Spleen (tissue), 11 donors: ENCODE data around the gene TOP1. TPM values are rescaled to one million over a fixed set of nuclear protein-coding genes. Genes with fewer than 3 reads are reported as not detected.
A peak's percentile ranks its signal among the peaks of the same experiment; 100 is the strongest.

Experiments used
- DNase-seq: peaks from one replicate; pipeline ENCODE4 v3.0.0-alpha.2; 2020
- H3K27ac ChIP-seq, 8 donors: fragments of 200-600 bp; sonication (generic) in 7 of 8; 1 replicate in 4 of 8; 2 replicates in 4 of 8; pipeline versions ENCODE4 v1.5.0 to v1.8.0; 2016 to 2021; ENCODE audit warnings: inconsistent platforms in 4 of 8, mild to moderate bottlenecking in 4 of 8, moderate library complexity in 1 of 8
- H3K27me3 ChIP-seq, 7 donors: fragments of 200-600 bp; sonication (generic) in 6 of 7; replicated peaks in 1 of 7; 1 replicate in 4 of 7; 2 replicates in 3 of 7; pipeline versions ENCODE4 v1.5.0 to v1.8.0; 2016 to 2021; ENCODE audit warnings: inconsistent platforms in 3 of 7, mild to moderate bottlenecking in 1 of 7
- H3K36me3 ChIP-seq, 6 donors: fragments of 200-600 bp; sonication (generic) in 5 of 6; 1 replicate in 4 of 6; 2 replicates in 2 of 6; pipeline versions ENCODE4 v1.5.0 to v1.8.0; 2016 to 2021; ENCODE audit warnings: inconsistent platforms in 2 of 6
- H3K4me1 ChIP-seq, 6 donors: fragments of 200-600 bp; sonication (generic) in 5 of 6; 1 replicate in 3 of 6; 2 replicates in 3 of 6; pipeline versions ENCODE4 v1.5.0 to v1.8.0; 2016 to 2021; ENCODE audit warnings: inconsistent platforms in 3 of 6
- H3K4me3 ChIP-seq, 8 donors: fragments of 200-600 bp; sonication (generic) in 7 of 8; 1 replicate in 4 of 8; 2 replicates in 4 of 8; pipeline versions ENCODE4 v1.5.0 to v1.8.0; 2016 to 2021; ENCODE audit warnings: inconsistent platforms in 4 of 8, mild to moderate bottlenecking in 4 of 8, moderate library complexity in 2 of 8
- H3K9me3 ChIP-seq, 8 donors: fragments of 200-600 bp; sonication (generic) in 7 of 8; 1 replicate in 4 of 8; 2 replicates in 4 of 8; pipeline versions ENCODE4 v1.5.0 to v1.8.0; 2016 to 2021; ENCODE audit warnings: inconsistent platforms in 4 of 8
- POLR2A ChIP-seq, 3 donors: fragments of 450-650 bp; IDR thresholded peaks; one replicate each; pipeline ENCODE4 v1.5.1; 2017; ENCODE audit warnings: antibody characterized with exemption in 3 of 3, mild to moderate bottlenecking in 1 of 3
- POLR2AphosphoS5 ChIP-seq, 3 donors: sonication (generic); formaldehyde crosslinking; IDR thresholded peaks; one replicate each; pipeline ENCODE4 v1.5.1; 2017; ENCODE audit warnings: antibody characterized with exemption in 3 of 3
- WGBS, 5 donors: extraction: QIAGEN DNeasy Blood & Tissue Kit in 3 of 5; methylation state at CpG; one replicate each; pipeline versions ENCODE4 v1.1.5 to v1.1.7; 2013 to 2018; 5-methylcytosine and 5-hydroxymethylcytosine counted together
- intact Hi-C: fragments of 100-400 bp; cut with DNase I; formaldehyde crosslinking; loops from one replicate; pipeline ENCODE4 v1.15.0; 2023; ENCODE audit warnings: low total_unique reads
- polyA plus RNA-seq, 3 donors: library from polyadenylated mRNA; stranded (reverse); fragments of 200-250 nt; gene quantifications; one replicate each; pipeline ENCODE4 v1.2.1, GENCODE V29; 2013
- total RNA-seq, 7 donors: library from RNA; depleted of rRNA in 3 of 7; stranded (reverse); fragments of >200 nt in 3 of 7; fragmentation: NEBNext Ultra II Directional in 4 of 7; extraction: Animal tissue kit (Norgen Biotek cat#: 25700) in 4 of 7; gene quantifications; one replicate each; pipeline versions ENCODE4 v1.1.0 to v1.2.1, GENCODE V29; 2016 to 2021
- TF ChIP-seq, protein P1 (sequence below), 11 experiments: fragments of 200-600 bp in 7 of 11; fragments of 450-650 bp in 4 of 11; sonication (generic) in 4 of 11; IDR thresholded peaks in 8 of 11; conservative IDR thresholded peaks in 3 of 11; 1 replicate in 7 of 11; 2 replicates in 4 of 11; pipeline versions ENCODE4 v1.4.0 to v1.8.0; 2016 to 2021; ENCODE audit warnings: antibody characterized with exemption in 11 of 11, inconsistent platforms in 4 of 11, mild to moderate bottlenecking in 1 of 11
- donor health status: healthy with polysubstance abuse.
- donor health status: DM: no; HTN: no; CAD: no; lungs with moderate emphysema.
- donor health status: DM: no; HTN: no; CAD: no.
- donor health status: Bipolar disorder and iron deficiency.
- donor health status: healthy.
- donor health status: DM: no; HTN: no; CAD: no.
- donor health status: DM: yes; HTN: yes; CAD: no.

The TOP1 gene
- total and polyA plus RNA-seq, 10 donors, result 20.7 to 74.6 (median 44.8) TPM

DNA sequence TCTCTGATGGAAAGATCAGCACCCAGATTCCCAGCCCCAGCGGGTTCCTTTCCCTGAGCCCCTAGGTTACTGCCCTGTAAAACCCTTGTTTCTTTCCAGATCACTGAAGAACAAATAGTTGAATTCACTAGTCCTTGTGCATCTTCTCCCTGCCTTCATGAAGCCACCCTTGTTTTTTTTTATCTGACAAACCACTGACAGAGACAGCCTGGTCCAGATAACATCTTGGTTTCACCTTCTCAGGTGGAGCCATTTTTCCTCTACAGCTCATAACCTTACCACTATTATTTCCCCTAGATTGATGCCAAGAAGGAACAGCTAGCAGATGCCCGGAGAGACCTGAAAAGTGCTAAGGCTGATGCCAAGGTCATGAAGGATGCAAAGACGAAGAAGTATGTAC, 92.8 kb downstream of the TOP1 start:
- Histone ChIP-seq H3K27ac (no peak overlapping the region), H3K4me1 (no peaks in the 10 kb centered on the region), H3K4me3 (no peak overlapping the region), H3K27me3 (no peaks in the 10 kb centered on the region), H3K9me3 (no peaks in the 10 kb centered on the region), H3K36me3 (peaks cover 5 to 100% (median 98%) of the 10 kb centered on the region in 6 donors)
- 87 to 99% (median 94%) methylated on average over 3 of the region's 3 CpGs for WGBS, 5 donors
- no peak for TF ChIP-seq POLR2AphosphoS5 (IDR thresholded peaks at IDR 0.05)
- no peak for TF ChIP-seq POLR2A (IDR thresholded peaks at IDR 0.05)
- TF ChIP-seq, protein P1, sequence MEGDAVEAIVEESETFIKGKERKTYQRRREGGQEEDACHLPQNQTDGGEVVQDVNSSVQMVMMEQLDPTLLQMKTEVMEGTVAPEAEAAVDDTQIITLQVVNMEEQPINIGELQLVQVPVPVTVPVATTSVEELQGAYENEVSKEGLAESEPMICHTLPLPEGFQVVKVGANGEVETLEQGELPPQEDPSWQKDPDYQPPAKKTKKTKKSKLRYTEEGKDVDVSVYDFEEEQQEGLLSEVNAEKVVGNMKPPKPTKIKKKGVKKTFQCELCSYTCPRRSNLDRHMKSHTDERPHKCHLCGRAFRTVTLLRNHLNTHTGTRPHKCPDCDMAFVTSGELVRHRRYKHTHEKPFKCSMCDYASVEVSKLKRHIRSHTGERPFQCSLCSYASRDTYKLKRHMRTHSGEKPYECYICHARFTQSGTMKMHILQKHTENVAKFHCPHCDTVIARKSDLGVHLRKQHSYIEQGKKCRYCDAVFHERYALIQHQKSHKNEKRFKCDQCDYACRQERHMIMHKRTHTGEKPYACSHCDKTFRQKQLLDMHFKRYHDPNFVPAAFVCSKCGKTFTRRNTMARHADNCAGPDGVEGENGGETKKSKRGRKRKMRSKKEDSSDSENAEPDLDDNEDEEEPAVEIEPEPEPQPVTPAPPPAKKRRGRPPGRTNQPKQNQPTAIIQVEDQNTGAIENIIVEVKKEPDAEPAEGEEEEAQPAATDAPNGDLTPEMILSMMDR (IDR thresholded peaks at IDR 0.05 in 8 of 11, conservative IDR thresholded peaks at IDR 0.05 in 3 of 11), result no peak
- DNase-seq, result no peak
- intact Hi-C loops, result no loop called here

DNA sequence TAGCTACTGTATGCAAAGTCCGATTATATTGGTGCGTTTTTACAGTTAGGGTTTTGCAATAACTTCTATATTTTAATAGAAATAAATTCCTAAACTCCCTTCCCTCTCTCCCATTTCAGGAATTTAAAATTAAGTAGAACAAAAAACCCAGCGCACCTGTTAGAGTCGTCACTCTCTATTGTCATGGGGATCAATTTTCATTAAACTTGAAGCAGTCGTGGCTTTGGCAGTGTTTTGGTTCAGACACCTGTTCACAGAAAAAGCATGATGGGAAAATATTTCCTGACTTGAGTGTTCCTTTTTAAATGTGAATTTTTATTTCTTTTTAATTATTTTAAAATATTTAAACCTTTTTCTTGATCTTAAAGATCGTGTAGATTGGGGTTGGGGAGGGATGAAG, 95.0 kb downstream of the TOP1 start:
- Histone ChIP-seq H3K36me3 (peaks cover 3 to 85% (median 77%) of the 10 kb centered on the region in 6 donors), H3K4me1 (no peaks in the 10 kb centered on the region), H3K4me3 (no peak overlapping the region), H3K27me3 (no peaks in the 10 kb centered on the region), H3K9me3 (no peaks in the 10 kb centered on the region), H3K27ac (no peak overlapping the region)
- WGBS, 5 donors, result 93 to 97% (median 95%) methylated on average over 6 of the region's 6 CpGs
- intact Hi-C loops, result no loop called here
- TF ChIP-seq POLR2AphosphoS5 (IDR thresholded peaks at IDR 0.05) (no peak), POLR2A (IDR thresholded peaks at IDR 0.05) (no peak)
- TF ChIP-seq, protein P1 (IDR thresholded peaks at IDR 0.05 in 8 of 11, conservative IDR thresholded peaks at IDR 0.05 in 3 of 11), result no peak
- no peak for DNase-seq

DNA sequence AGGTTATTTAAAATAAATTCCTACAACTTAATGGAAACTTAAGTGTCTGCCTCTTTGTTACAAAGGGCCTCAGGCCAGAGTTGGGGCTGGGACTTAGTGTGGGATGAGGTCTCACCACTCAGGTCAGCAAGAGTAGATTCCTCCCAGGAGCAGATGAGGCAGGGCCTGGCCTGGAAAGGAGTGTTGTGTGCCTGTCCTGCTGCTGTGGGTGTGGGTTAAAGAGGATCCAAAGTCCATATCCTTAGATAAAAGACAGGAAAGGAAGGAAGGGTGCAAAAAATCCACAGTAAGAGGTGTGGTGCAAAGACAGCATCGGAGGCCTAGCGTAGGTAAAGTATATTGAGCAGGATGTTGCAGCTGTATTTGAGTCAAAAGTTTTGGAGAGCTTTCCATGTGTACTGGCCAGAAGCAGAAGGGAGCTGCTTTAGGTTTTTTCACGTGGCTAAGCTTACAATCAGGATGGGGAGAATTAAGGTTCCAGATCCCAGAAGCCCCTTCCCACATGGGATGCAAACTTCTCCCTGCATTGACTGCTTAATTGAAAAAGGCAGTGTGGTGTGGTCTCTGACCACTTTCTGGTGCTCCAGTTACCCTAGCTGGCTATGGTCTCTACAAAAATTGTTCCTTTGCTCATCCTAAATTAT, 96.0 kb downstream of the TOP1 start:
- no peaks in the 10 kb centered on the region for H3K27me3 ChIP-seq
- TF ChIP-seq POLR2AphosphoS5 (IDR thresholded peaks at IDR 0.05) (no peak), POLR2A (IDR thresholded peaks at IDR 0.05) (no peak)
- TF ChIP-seq, protein P1 (IDR thresholded peaks at IDR 0.05 in 8 of 11, conservative IDR thresholded peaks at IDR 0.05 in 3 of 11), result no peak
- H3K4me1 ChIP-seq, result no peaks in the 10 kb centered on the region
- H3K27ac ChIP-seq, result no peak overlapping the region
- H3K9me3 ChIP-seq, result no peaks in the 10 kb centered on the region
- intact Hi-C loops, result no loop called here
- H3K4me3 ChIP-seq, result no peak overlapping the region
- 78 to 95% (median 93%) methylated on average over 3 of the region's 3 CpGs for WGBS, 5 donors
- no peak for DNase-seq
- peaks cover 0 to 76% (median 68%) of the 10 kb centered on the region in 6 donors for H3K36me3 ChIP-seq

DNA sequence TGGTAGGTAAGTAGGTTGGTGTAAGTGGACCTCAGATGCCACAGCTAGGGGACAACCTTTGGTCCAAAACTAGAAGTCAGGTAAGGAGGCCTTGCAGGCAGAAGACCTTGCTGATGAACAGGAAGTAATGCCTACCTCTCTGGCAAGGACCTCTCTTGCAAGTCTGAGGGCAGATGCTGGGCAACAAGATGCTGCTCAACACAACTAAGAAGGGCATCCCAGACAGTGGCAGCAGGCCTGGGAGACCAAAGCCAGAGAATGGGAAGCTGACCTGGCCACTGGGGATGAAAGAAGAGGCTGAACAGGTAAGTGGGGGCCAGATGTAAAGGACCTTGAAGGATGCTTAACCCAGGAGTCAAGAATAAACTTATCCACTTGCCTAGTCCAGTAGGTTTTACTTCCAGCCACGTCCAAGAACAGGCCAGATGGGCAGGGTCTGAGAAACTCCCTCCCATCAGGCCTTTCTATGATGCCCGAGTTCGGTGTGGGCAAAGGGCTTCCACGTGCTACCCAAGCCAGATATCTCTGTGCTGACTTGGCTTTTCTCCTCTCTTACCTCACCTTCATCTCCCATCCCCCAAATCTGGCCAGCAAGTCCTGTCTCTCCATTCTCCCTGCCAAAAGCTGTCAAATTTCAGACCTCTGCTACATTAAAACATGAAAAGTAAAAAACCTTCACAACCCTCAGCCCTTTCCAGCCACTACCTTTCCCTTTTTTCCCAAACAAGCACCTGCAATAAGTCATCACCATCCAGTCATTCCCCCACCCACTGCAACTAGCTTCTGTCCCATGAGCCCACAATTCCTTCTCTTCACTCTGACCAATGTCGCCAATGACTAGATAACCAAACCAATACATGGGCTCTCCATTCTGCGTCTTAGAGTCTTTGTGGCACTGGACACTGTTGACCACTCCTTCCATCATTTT, 97.2 kb downstream of the TOP1 start:
- Histone ChIP-seq H3K4me1 (no peaks in the 10 kb centered on the region), H3K27me3 (no peaks in the 10 kb centered on the region), H3K4me3 (no peak overlapping the region), H3K9me3 (no peaks in the 10 kb centered on the region), H3K27ac (peak overlapping the region in 1 of 8 donors; percentile 8), H3K36me3 (peaks cover 0 to 64% (median 55%) of the 10 kb centered on the region in 6 donors)
- no peak for TF ChIP-seq POLR2AphosphoS5 (IDR thresholded peaks at IDR 0.05)
- TF ChIP-seq, protein P1 (IDR thresholded peaks at IDR 0.05 in 8 of 11, conservative IDR thresholded peaks at IDR 0.05 in 3 of 11), result no peak
- no peak for TF ChIP-seq POLR2A (IDR thresholded peaks at IDR 0.05)
- no peak for DNase-seq
- 84 to 94% (median 93%) methylated on average over 6 of the region's 6 CpGs for WGBS, 5 donors
- intact Hi-C loops, result no loop called here
